Epidermal melanocyte (primary cell): ENCODE data around the gene CDC42SE2.

Experiments
- DNase-seq: peaks from one replicate; pipeline ENCODE4 v3.0.0; 2011; ENCODE audit warnings: low spot score; ENCODE audit not compliant: insufficient read length

Gene CDC42SE2

GRCh38 chr5:131263648-131264450 lies at the start of gene CDC42SE2:
CDC42SE2 (plus strand) TSS chr5:131264053; CDS start chr5:131359494, 95,441 bp downstream.
- DNase-seq, result peak; percentile 81

DNA sequence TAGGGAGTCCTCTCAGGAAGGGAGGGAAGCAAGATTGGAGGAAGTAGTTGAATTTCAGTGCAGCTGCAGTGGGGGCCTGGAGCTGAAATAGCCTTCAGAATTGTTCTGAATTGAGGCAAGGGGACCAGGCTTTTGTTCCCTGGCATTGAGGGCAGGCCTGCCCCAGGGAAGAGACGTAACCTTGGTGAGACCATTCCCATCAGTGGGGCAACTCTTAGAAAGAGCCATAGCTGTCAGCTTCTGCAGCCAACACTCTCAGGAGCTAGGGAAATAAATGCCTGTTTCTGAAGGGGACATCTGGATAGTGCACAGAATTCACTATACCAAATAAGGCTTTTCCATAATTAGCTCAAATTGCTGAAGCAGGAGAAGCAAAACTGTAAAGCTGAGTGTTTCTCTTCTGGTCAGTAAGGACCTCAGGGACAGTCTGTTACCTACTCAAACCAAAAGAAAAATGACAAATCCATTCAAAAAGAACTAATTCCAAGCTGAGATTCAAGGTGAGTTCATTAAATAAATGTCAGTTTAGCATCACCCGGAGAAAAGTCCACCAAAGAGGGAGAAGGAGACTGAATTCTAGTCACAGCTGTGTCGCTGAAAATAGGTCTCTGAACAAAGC lies 49.1 kb upstream of the CDC42SE2 start:
- DNase-seq, result no peak

DNA sequence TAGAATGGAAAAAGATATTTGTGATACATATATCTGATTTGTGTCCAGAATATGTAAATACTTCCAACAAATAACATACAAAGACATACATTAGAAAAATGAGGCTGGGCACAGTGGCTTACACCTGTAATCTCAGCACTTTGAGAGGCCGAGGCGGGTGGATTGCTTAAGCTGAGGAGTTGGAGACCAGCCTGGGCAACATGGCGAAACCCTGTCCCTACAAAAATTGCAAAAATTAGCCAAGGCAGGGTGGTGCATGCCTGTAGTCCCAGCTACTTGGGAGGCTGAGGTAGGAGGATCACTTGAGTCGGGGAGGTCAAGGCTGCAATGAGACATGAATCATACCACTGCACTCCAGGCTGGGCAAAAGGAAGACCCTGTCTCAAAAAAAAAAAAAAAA lies 46.1 kb upstream of the CDC42SE2 start:
- no peak for DNase-seq

- no peak for DNase-seq
These were observed 45.5 kb upstream of the CDC42SE2 start for GRCh38 chr5:131218392-131218791.

- no peak for DNase-seq
These were observed 43.3 kb upstream of the CDC42SE2 start for GRCh38 chr5:131220566-131220965.

DNA sequence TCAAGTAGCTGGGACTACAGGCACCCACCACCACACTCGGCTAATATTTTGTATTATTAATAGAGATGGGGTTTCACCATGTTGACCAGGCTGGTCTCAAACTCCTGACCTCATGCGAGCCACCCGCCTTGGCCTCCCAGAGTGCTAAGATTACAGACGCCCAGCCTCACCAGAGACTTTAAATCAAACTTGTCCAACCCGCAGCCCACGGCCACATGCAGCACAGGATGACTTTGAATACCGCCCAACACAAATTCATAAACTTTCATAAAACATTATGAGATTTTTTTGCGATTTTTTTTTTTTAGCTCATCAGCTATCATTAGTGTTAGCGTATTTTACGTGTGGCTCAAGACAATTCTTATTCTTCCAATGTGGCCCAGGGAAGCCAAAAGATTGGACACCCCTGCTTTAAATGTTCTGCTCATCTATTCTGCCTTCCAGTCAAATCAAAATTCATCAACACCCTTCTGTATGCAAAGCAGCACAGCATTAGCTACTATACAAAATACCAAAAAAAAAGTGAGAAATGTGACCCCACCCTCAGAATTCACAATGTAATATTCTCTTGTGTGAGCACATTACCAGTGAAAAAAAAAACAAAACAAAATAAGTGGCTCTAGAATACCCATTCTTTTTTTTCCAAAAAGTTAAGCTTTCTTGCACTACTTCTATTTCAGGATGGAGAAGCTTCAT lies 42.7 kb upstream of the CDC42SE2 start:
- DNase-seq, result no peak

- DNase-seq, result no peak
These were observed 42.0 kb upstream of the CDC42SE2 start for GRCh38 chr5:131221888-131222287.

DNA sequence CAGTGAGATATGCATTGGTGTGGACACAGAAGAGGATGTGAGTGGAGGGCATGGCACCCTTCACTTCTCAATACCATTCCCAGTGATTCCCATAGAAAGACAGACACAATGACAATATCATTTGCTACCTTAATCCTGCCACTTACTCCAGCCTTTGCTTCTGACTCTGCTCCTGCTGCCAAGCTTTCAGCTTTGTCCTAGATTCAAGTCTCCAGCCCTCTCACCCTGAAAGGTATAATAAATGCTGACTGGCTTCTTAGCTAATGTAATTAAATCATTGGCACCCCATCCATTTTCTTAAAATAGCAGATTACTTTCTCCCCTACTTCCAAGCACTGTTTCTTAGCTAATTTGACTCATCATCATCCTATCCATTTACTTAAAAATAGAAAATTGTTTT lies 41.1 kb upstream of the CDC42SE2 start:
- DNase-seq, result no peak

DNA sequence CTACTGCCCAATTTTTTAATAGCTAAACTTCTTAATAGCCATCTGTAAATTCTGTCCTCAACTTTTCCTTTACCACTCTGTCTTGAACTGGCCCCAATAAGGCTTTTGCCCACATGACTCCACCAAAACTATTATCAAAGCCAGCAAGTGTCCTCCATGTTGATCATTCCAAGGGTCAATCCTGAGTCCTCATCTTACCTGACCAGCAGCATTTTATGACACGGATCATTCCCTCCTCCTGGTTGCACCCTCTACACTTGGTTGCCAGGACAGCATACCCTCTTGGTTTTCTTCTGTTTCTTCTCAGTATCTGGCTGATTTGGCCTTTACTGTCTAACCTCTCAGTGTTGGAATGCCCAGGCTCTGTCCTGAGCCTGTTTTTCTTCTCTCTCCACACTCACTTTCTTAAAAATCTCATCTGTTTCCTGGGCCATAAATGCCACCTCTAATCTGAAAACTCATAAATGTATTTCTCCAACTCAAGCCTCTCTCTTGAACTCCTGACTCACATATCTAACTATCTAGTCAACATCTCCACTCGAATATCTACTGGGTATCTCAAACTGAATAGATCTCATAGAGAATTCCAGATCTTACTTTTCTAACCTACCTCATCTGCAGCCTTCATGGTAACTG lies 40.0 kb upstream of the CDC42SE2 start:
- DNase-seq, result no peak

DNA sequence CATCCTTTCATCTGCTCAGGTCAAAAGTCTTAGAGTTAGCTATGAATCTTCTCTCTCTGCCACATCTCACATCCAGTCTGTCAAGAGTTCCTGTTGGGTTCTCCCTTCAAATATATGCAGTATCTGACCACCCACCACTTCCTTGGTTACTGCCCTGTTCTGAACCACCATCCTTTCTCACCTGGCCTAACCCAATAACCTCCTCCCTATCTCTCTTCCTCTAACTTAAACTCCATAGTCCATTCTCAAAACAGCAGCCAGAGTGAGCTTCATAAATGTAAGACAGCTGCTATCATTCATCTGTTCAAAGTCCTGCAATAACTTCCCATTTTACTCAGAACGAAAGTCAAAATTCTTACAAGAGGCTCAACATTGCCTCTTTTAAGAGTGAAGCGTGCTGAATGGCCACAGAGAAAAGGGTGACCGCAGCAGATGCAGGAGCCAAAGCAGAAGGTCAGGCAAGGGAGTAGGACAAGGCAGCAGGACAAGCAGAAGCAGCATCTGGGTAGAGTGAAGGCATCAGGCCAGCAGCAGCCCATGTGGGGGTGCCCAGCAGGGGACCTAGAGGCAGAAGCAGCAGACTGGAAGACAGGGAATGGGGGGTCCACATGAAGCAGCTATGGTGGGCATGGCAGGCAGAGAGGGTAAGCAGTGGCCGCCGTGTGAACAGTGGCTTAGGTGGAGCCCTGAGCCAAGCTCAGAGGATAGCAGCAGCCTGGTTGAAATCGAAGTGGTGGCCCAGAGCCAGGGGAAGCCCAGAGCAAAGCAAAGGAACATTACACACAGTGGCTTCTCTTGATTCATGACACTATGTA lies 39.3 kb upstream of the CDC42SE2 start:
- DNase-seq, result no peak

- no peak for DNase-seq
These were observed 38.4 kb upstream of the CDC42SE2 start for GRCh38 chr5:131225282-131225974.

DNA sequence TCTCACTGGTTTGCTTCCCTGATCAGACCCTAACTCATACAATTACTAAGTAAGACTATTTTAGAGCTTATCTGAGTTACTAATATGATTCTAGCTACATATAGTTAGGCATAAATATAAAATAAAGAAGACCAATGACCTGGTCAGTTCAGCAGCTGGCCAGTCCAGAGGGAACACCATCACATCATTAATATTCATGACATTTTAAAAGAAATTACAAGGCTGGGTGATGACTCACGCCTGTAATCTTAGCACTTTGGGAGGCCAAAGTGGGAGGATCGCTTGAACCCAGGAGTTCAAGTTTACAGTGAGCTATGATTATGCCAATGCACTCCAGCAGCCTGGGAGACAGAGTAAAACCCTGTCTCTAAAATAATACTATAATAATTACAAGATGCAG lies 37.0 kb upstream of the CDC42SE2 start:
- no peak for DNase-seq

- no peak for DNase-seq
These were observed 35.2 kb upstream of the CDC42SE2 start for GRCh38 chr5:131228646-131229045.

- no peak for DNase-seq
These were observed 34.2 kb upstream of the CDC42SE2 start for GRCh38 chr5:131229623-131230022.

GRCh38 chr5:131230406-131230805 lies 33.4 kb upstream of the CDC42SE2 start:
- no peak for DNase-seq

DNA sequence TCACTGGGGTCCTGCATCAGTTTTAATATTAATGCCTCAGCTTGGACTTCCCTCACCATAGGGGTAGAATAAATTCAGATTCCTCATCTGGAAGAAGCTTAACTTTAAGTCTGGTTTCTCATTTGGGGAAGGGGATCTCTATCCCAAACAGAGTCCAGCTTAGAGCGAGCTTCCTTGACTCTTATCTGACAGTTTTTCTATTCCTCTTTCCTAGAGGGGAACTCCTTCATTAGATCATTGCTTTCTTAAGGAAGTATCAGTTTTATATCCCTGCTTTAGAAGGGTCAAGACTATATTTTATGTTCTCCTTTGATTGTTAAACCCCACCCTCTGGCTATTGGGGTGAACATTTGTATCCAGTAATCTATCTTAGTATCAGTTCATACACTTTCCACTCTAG lies 24.2 kb upstream of the CDC42SE2 start:
- no peak for DNase-seq

DNA sequence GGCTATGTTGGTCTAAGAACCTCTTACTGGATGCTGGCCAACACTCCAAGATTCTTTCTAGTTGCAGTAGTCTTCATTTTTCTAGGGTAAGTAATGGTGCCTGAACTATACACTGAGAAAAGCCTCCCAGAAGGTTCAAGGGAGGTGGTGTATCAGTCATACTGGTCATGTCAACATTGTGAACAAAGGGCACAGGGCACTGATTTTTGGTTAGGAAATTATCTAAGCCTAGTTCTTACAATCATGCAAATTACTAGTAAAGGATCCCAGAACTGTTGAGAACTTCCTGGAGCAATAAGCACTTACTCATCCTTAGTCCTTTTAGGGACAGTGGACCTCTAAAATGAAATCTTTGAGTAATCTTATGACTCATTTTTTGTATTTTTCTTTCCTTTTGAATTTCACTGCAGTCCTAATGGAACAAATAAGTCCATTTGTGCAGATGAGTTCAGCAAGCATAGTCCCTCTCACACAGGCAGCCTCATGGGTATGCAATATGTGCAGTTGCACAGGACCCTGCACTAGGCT lies 21.1 kb upstream of the CDC42SE2 start:
- DNase-seq, result no peak

DNA sequence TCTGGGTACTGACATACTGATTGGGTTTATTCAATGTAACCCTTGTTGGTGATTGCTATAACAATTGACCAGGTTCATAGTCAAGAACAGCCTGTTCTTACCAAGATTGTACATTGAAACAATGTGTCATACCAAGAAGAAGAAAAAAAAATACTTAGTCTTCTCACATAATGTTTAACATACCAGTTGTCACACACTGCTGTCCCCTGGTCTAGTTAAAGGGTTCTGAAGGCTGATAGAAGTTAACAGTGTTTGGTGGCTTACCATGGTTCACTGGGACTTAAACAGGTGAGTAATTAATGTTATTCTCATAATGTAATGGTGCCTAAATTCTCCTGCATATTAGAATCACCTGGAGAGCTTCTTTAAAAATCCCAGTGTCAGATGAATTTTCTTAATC lies 18.5 kb upstream of the CDC42SE2 start:
- DNase-seq, result no peak

- DNase-seq, result no peak
These were observed 17.9 kb upstream of the CDC42SE2 start for GRCh38 chr5:131245948-131246347.

DNA sequence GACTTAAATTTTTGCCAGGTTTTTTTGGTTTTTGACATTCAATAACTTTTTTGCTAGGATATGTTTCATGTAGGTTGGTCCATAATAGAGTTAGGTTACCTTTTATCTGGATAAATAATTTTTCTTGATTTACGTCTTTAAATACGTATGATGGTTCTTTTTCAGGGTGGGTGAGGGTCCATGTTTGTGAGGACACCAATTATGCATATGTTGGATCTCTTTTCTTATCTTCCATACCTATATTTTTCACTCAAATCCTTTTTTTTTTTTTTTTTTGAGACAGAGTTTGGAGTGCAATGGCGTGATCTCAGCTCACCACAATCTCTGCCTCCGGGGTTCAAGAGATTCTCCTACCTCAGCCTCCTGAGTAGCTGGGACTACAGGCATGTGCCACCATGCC lies 17.3 kb upstream of the CDC42SE2 start:
- DNase-seq, result no peak
